WERI-Rb-1 (cell line): ENCODE data around the gene LHFPL2.

Source experiments
- DNase-seq: peaks from one replicate; pipeline ENCODE4 v3.0.0-alpha.2; 2020
- H3K27ac ChIP-seq: fragments of 250-450 bp; sonication (Bioruptor Pico); 2 replicates; pipeline ENCODE4 v1.5.1; 2020; ENCODE audit warnings: mild to moderate bottlenecking, moderate library complexity
- H3K27me3 ChIP-seq: fragments of 250-450 bp; sonication (Bioruptor Pico); 2 replicates; pipeline ENCODE4 v1.5.1; 2021; ENCODE audit warnings: mild to moderate bottlenecking, low read depth, moderate library complexity; ENCODE audit not compliant: insufficient read depth, severe bottlenecking
- H3K36me3 ChIP-seq: fragments of 250-450 bp; sonication (Bioruptor Pico); 2 replicates; pipeline ENCODE4 v1.5.1; 2020; ENCODE audit warnings: mild to moderate bottlenecking, moderate library complexity
- H3K4me3 ChIP-seq: 2 replicates; pipeline ENCODE4 v1.5.1; 2011; ENCODE audit warnings: low read depth, mild to moderate bottlenecking, control low read depth, low read length
- H3K9me3 ChIP-seq: fragments of 250-450 bp; sonication (Bioruptor Pico); 2 replicates; pipeline ENCODE4 v1.5.1; 2021; ENCODE audit warnings: mild to moderate bottlenecking, moderate library complexity; ENCODE audit not compliant: severe bottlenecking
- CTCF ChIP-seq: IDR thresholded peaks from 2 replicates; pipeline ENCODE4 v1.5.1; 2011; ENCODE audit warnings: low read depth, mild to moderate bottlenecking, control low read depth, inconsistent platforms, low read length

Gene LHFPL2

DNA sequence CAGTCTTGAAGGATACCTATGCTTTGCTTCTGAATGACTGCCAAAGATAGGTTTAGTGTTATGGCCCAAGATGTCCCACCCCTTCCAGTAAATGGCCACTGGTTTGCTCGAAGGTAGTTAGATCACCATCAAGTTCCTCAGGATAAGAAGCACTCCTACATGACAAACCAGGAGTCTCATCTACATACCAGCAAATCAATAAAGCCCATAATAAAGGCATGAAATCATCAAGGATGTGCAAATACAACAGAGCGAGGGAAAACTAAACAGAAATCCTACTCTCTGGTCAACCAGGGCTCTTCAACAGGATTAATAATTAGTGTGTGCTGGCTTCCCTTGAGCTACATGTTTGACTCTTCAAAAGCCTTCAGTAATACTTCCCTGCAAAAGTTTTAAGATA, 141.0 kb downstream of the LHFPL2 start:
- no peaks in the 10 kb centered on the region; the same call in 1 of the 2 replicates for H3K36me3 ChIP-seq
- H3K9me3 ChIP-seq: no peaks in the 10 kb centered on the region
- no peaks in the 10 kb centered on the region for H3K27me3 ChIP-seq
- H3K27ac ChIP-seq: no peak overlapping the region
- no peak overlapping the region for H3K4me3 ChIP-seq
- no peak for TF ChIP-seq CTCF
- no peak for DNase-seq

GRCh38 chr5:78506261-78507024, 142.1 kb downstream of the LHFPL2 start:
- Histone ChIP-seq H3K4me3 (no peak overlapping the region), H3K27ac (no peak overlapping the region), H3K36me3 (no peaks in the 10 kb centered on the region; the same call in 1 of the 2 replicates), H3K9me3 (no peaks in the 10 kb centered on the region), H3K27me3 (no peaks in the 10 kb centered on the region)
- DNase-seq: no peak
- no peak for TF ChIP-seq CTCF

GRCh38 chr5:78505860-78506259, 142.7 kb downstream of the LHFPL2 start:
- DNase-seq: no peak
- H3K27ac ChIP-seq: no peak overlapping the region

GRCh38 chr5:78504704-78505677, 143.6 kb downstream of the LHFPL2 start:
- no peaks in the 10 kb centered on the region; the same call in 1 of the 2 replicates for H3K36me3 ChIP-seq
- no peaks in the 10 kb centered on the region for H3K27me3 ChIP-seq
- no peak for DNase-seq
- H3K9me3 ChIP-seq: no peaks in the 10 kb centered on the region
- H3K4me3 ChIP-seq: no peak overlapping the region
- H3K27ac ChIP-seq: no peak overlapping the region
- no peak for TF ChIP-seq CTCF

More at GRCh38 chr5:78505860-78506259, 142.7 kb downstream of the LHFPL2 start:
- Histone ChIP-seq H3K4me3 (no peak overlapping the region), H3K9me3 (no peaks in the 10 kb centered on the region), H3K36me3 (no peaks in the 10 kb centered on the region; the same call in 1 of the 2 replicates), H3K27me3 (no peaks in the 10 kb centered on the region)
- no peak for TF ChIP-seq CTCF

- DNase-seq: no peak
- Histone ChIP-seq H3K9me3 (no peaks in the 10 kb centered on the region), H3K4me3 (no peak overlapping the region), H3K36me3 (no peaks in the 10 kb centered on the region; the same call in 1 of the 2 replicates), H3K27ac (no peak overlapping the region), H3K27me3 (no peaks in the 10 kb centered on the region)
- TF ChIP-seq CTCF: no peak
Observed at GRCh38 chr5:78503958-78504653, 144.5 kb downstream of the LHFPL2 start.
